ENCODE data around the gene KRTAP4-11.

GRCh38 chr17:41098481-41098880 is 19.7 kb downstream of the KRTAP4-11 start:
- TF ChIP-seq CTCF (IDR thresholded peaks at IDR 0.05) (no peak), POLR2A (IDR thresholded peaks at IDR 0.05) (no peak)
